ENCODE measurements around the gene MYO18A. TPM values are rescaled to one million over a fixed set of nuclear protein-coding genes. Genes with fewer than 3 reads are reported as not detected.

The MYO18A gene
- total RNA-seq, 1 experiment from 2014 or later = 37.2 TPM

DNA sequence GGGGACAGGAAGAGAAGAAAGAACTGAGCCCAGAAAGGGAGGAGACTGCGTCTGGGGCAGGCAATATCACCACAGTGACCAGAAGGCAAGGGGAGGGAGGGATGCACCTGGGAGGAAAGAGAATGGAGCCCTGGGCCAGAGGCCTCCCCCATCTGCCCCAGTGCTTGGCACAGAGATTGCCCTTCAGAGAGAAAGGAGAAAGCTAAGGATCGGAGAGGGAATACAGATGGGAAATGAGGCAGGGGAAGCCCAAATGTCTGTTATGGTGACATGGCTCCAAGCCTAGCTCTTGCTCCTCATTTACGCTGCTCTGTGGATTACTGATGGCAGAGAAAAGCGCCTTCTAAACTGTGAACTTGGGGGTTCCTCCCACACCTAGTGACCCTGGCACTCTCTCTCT lies 90.1 kb downstream of the MYO18A start:
- Histone ChIP-seq H3K27ac (ENCODE audit: low read depth, low read length) (no peak overlapping the region), H2AFZ (ENCODE audit: low read depth, low read length, poor library complexity, severe bottlenecking) (no peak overlapping the region), H3K9me2 (ENCODE audit: insufficient read depth) (no peaks in the 10 kb centered on the region), H3K27me3 (ENCODE audit: insufficient read depth, low read length) (no peaks in the 10 kb centered on the region), H3K79me2 (ENCODE audit: insufficient read depth, low read length) (no peaks in the 10 kb centered on the region), H3K4me3 (replicated peaks in 1 of 2; ENCODE audit: low read depth in 1 of 2, low read length in 2 of 2) (no peak overlapping the region), H3K9ac (ENCODE audit: low read length) (no peak overlapping the region), H3K4me2 (ENCODE audit: low read length) (no peak overlapping the region), H3K9me3 (ENCODE audit: control insufficient read depth in 1 of 2, insufficient read depth in 1 of 2, low read depth in 1 of 2, low read length in 2 of 2) (no peaks in the 10 kb centered on the region), H3K4me1 (ENCODE audit: control insufficient read depth in 1 of 2, insufficient read depth in 2 of 2, low read length in 2 of 2) (no peaks in the 10 kb centered on the region), H3K36me3 (ENCODE audit: control insufficient read depth in 1 of 2, insufficient read depth in 2 of 2, low read length in 2 of 2) (peaks cover 6 to 7% of the 10 kb centered on the region in 2 experiments; a peak in 3 of 4 replicates), H4K20me1 (ENCODE audit: insufficient read depth) (no peaks in the 10 kb centered on the region)
- no peak for ATAC-seq
- no peak for DNase-seq (ENCODE audit: low read depth, low spot score)
- RAD21 ChIA-PET (ENCODE audit: low non-redundant PET in 1 of 2, low total read pairs in 2 of 2, uncharacterized antibody in 2 of 2, unreplicated experiment in 2 of 2) = no interaction called here
- TF ChIP-seq EZH2phosphoT487 (IDR thresholded peaks at IDR 0.05; ENCODE audit: borderline replicate concordance) = no peak
- TF ChIP-seq ZNF274 (IDR thresholded peaks at IDR 0.05; ENCODE audit: low read depth, low read length) = no peak
- BruUV-seq (replicated peaks) = no TSS peak
- CTCF ChIA-PET = interaction anchor here (1.2 to 1.7 kb wide), 2 partner anchors 27 to 125 kb away, joined by 5 to 6 read pairs; no protein-coding TSS in a partner anchor
- POLR2A ChIA-PET = no interaction called here
- intact Hi-C loops (cut with micrococcal nuclease) = no loop called here

DNA sequence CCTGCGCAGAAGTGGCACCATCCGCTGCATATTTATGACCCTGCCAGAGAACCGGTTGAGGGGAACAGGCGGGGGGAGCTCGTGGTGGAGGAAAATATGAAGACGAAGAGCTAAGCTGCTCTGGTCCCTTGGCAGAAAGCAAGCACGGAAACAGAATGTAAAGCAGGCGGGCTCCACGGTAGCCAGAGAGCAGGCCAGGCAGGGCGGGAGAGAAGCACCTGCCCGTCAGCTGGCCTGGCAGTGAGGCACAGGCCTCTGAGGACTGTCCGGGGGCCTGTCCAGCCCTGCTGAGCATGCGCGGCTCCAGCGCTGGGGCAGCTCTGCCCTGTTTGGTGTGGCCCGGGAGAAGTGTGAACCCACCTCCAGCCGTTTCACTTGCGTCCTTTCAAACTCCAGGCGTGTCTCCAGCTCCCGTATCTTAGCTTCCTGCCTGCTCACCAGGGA lies 90.6 kb downstream of the MYO18A start:
- Histone ChIP-seq H2AFZ (ENCODE audit: low read depth, low read length, poor library complexity, severe bottlenecking) (no peak overlapping the region), H3K4me1 (ENCODE audit: control insufficient read depth in 1 of 2, insufficient read depth in 2 of 2, low read length in 2 of 2) (no peaks in the 10 kb centered on the region), H3K36me3 (ENCODE audit: control insufficient read depth in 1 of 2, insufficient read depth in 2 of 2, low read length in 2 of 2) (peaks cover 6 to 7% of the 10 kb centered on the region in 2 experiments; a peak in 3 of 4 replicates), H3K9ac (ENCODE audit: low read length) (no peak overlapping the region), H3K4me3 (replicated peaks in 1 of 2; ENCODE audit: low read depth in 1 of 2, low read length in 2 of 2) (no peak overlapping the region), H3K27me3 (ENCODE audit: insufficient read depth, low read length) (no peaks in the 10 kb centered on the region), H3K9me2 (ENCODE audit: insufficient read depth) (no peaks in the 10 kb centered on the region), H3K27ac (ENCODE audit: low read depth, low read length) (no peak overlapping the region), H3K4me2 (ENCODE audit: low read length) (no peak overlapping the region), H3K79me2 (ENCODE audit: insufficient read depth, low read length) (no peaks in the 10 kb centered on the region), H4K20me1 (ENCODE audit: insufficient read depth) (no peaks in the 10 kb centered on the region), H3K9me3 (ENCODE audit: control insufficient read depth in 1 of 2, insufficient read depth in 1 of 2, low read depth in 1 of 2, low read length in 2 of 2) (no peaks in the 10 kb centered on the region)
- DNase-seq (ENCODE audit: low read depth, low spot score) (no peak), ATAC-seq (no peak)
- ChIA-PET RAD21 (ENCODE audit: low non-redundant PET in 1 of 2, low total read pairs in 2 of 2, uncharacterized antibody in 2 of 2, unreplicated experiment in 2 of 2) (no interaction called here), POLR2A (no interaction called here), CTCF (interaction anchor here (1.7 kb wide), 1 partner anchor 27 kb away, joined by 6 read pairs; no protein-coding TSS in a partner anchor)
- no TSS peak for BruUV-seq (replicated peaks)
- intact Hi-C loops (cut with micrococcal nuclease) = no loop called here
- no peak for TF ChIP-seq ZNF274 (IDR thresholded peaks at IDR 0.05; ENCODE audit: low read depth, low read length)
- TF ChIP-seq YY1 (IDR thresholded peaks at IDR 0.05; ENCODE audit: extremely low read depth, insufficient replicate concordance, low read depth, low read length) = no peak
- no peak for TF ChIP-seq SRF (IDR thresholded peaks at IDR 0.05; ENCODE audit: low read depth)
- no peak for TF ChIP-seq POLR2AphosphoS5 (IDR thresholded peaks at IDR 0.05; ENCODE audit: low read depth, low read length)
- no peak for TF ChIP-seq EZH2 (IDR thresholded peaks at IDR 0.05)
- TF ChIP-seq POLR2A (IDR thresholded peaks at IDR 0.05; ENCODE audit: borderline replicate concordance, extremely low read depth, insufficient read depth, insufficient read length) = no peak
- TF ChIP-seq, protein P1, sequence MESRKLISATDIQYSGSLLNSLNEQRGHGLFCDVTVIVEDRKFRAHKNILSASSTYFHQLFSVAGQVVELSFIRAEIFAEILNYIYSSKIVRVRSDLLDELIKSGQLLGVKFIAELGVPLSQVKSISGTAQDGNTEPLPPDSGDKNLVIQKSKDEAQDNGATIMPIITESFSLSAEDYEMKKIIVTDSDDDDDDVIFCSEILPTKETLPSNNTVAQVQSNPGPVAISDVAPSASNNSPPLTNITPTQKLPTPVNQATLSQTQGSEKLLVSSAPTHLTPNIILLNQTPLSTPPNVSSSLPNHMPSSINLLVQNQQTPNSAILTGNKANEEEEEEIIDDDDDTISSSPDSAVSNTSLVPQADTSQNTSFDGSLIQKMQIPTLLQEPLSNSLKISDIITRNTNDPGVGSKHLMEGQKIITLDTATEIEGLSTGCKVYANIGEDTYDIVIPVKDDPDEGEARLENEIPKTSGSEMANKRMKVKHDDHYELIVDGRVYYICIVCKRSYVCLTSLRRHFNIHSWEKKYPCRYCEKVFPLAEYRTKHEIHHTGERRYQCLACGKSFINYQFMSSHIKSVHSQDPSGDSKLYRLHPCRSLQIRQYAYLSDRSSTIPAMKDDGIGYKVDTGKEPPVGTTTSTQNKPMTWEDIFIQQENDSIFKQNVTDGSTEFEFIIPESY (IDR thresholded peaks at IDR 0.05; ENCODE audit: extremely low read depth, insufficient replicate concordance, low read length) = no peak
- no peak for TF ChIP-seq SP1 (IDR thresholded peaks at IDR 0.05; ENCODE audit: low read depth)
- TF ChIP-seq TCF7L2 (IDR thresholded peaks at IDR 0.05; ENCODE audit: borderline replicate concordance, extremely low read depth, insufficient read depth, insufficient read length) = no peak
- TF ChIP-seq, protein P2, sequence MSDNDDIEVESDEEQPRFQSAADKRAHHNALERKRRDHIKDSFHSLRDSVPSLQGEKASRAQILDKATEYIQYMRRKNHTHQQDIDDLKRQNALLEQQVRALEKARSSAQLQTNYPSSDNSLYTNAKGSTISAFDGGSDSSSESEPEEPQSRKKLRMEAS (IDR thresholded peaks at IDR 0.05) = no peak
- no peak for TF ChIP-seq EZH2phosphoT487 (IDR thresholded peaks at IDR 0.05; ENCODE audit: borderline replicate concordance)
- TF ChIP-seq JUND (IDR thresholded peaks at IDR 0.05) = no peak
- no peak for TF ChIP-seq FOSL1 (IDR thresholded peaks at IDR 0.05; ENCODE audit: low read depth)
- TF ChIP-seq CBX3 (IDR thresholded peaks at IDR 0.05; ENCODE audit: low read depth) = no peak
- TF ChIP-seq EGR1 (IDR thresholded peaks at IDR 0.05; ENCODE audit: low read depth) = no peak
- TF ChIP-seq, protein P3, sequence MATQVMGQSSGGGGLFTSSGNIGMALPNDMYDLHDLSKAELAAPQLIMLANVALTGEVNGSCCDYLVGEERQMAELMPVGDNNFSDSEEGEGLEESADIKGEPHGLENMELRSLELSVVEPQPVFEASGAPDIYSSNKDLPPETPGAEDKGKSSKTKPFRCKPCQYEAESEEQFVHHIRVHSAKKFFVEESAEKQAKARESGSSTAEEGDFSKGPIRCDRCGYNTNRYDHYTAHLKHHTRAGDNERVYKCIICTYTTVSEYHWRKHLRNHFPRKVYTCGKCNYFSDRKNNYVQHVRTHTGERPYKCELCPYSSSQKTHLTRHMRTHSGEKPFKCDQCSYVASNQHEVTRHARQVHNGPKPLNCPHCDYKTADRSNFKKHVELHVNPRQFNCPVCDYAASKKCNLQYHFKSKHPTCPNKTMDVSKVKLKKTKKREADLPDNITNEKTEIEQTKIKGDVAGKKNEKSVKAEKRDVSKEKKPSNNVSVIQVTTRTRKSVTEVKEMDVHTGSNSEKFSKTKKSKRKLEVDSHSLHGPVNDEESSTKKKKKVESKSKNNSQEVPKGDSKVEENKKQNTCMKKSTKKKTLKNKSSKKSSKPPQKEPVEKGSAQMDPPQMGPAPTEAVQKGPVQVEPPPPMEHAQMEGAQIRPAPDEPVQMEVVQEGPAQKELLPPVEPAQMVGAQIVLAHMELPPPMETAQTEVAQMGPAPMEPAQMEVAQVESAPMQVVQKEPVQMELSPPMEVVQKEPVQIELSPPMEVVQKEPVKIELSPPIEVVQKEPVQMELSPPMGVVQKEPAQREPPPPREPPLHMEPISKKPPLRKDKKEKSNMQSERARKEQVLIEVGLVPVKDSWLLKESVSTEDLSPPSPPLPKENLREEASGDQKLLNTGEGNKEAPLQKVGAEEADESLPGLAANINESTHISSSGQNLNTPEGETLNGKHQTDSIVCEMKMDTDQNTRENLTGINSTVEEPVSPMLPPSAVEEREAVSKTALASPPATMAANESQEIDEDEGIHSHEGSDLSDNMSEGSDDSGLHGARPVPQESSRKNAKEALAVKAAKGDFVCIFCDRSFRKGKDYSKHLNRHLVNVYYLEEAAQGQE (IDR thresholded peaks at IDR 0.05; ENCODE audit: low read depth) = no peak

Measured in HCT116 (cell line).